ENCODE results near the gene YBX3. TPM values are rescaled to one million over a fixed set of nuclear protein-coding genes. Genes with fewer than 3 reads are reported as not detected.
"Not testable (repeated sequence)": the region's sequence is repeated elsewhere in the genome, so short reads cannot be mapped to it uniquely, and the experiment has no call there.

Gene YBX3
- polyA plus RNA-seq (ENCODE audit: insufficient read length in 3 of 3): 100 to 1,000 TPM; 216 to 263 (median 254) TPM
- long read RNA-seq, donor 1, transcript YBX3-205 (3 exons, 438 nt): minor isoform, 5 of 64 reads
- long read RNA-seq, donor 1, transcript YBX3-201 (10 exons, 1,796 nt): major isoform, 22 of 64 reads
- long read RNA-seq, donor 1, partial matches to known transcripts: 32 of 64 reads
- long read RNA-seq, donor 1, other reads (novel, unspliced or antisense): 0 of 64 reads
- long read RNA-seq, donor 2, transcript YBX3-202 (9 exons, 1,708 nt): minor isoform, 6 of 56 reads
- long read RNA-seq, donor 2, transcript YBX3-201 (10 exons, 1,796 nt): major isoform, 16 of 56 reads
- long read RNA-seq, donor 2, partial matches to known transcripts: 33 of 56 reads
- long read RNA-seq, donor 2, other reads (novel, unspliced or antisense): 0 of 56 reads
- long read RNA-seq, donor 3, transcript YBX3-201 (10 exons, 1,796 nt): major isoform, 29 of 97 reads
- long read RNA-seq, donor 3, transcript YBX3-202 (9 exons, 1,708 nt): minor isoform, 10 of 97 reads
- long read RNA-seq, donor 3, partial matches to known transcripts: 50 of 97 reads
- long read RNA-seq, donor 3, other reads (novel, unspliced or antisense): 0 of 97 reads
- long read RNA-seq, donor 4, transcript YBX3-202 (9 exons, 1,708 nt): minor isoform, 5 of 60 reads
- long read RNA-seq, donor 4, transcript YBX3-201 (10 exons, 1,796 nt): major isoform, 21 of 60 reads
- long read RNA-seq, donor 4, partial matches to known transcripts: 33 of 60 reads
- long read RNA-seq, donor 4, other reads (novel, unspliced or antisense): 0 of 60 reads
- long read RNA-seq, donor 5: 0 reads
- long read RNA-seq, donor 6, transcript YBX3-206 (4 exons, 840 nt): minor isoform, 6 of 77 reads
- long read RNA-seq, donor 6, transcript YBX3-201 (10 exons, 1,796 nt): major isoform, 24 of 77 reads
- long read RNA-seq, donor 6, partial matches to known transcripts: 39 of 77 reads
- long read RNA-seq, donor 6, other reads (novel, unspliced or antisense): 0 of 77 reads
- long read RNA-seq, donor 7, transcript YBX3-201 (10 exons, 1,796 nt): major isoform, 20 of 46 reads
- long read RNA-seq, donor 7, transcript YBX3-202 (9 exons, 1,708 nt): minor isoform, 6 of 46 reads
- long read RNA-seq, donor 7, partial matches to known transcripts: 15 of 46 reads
- long read RNA-seq, donor 7, other reads (novel, unspliced or antisense): 0 of 46 reads
- long read RNA-seq, donor 8, transcript YBX3-201 (10 exons, 1,796 nt): major isoform, 28 of 110 reads
- long read RNA-seq, donor 8, transcript YBX3-202 (9 exons, 1,708 nt): minor isoform, 9 of 110 reads
- long read RNA-seq, donor 8, partial matches to known transcripts: 66 of 110 reads
- long read RNA-seq, donor 8, other reads (novel, unspliced or antisense): 0 of 110 reads
- long read RNA-seq, donor 9, transcript YBX3-201 (10 exons, 1,796 nt): major isoform, 23 of 61 reads
- long read RNA-seq, donor 9, transcript YBX3-202 (9 exons, 1,708 nt): minor isoform, 6 of 61 reads
- long read RNA-seq, donor 9, partial matches to known transcripts: 30 of 61 reads
- long read RNA-seq, donor 9, other reads (novel, unspliced or antisense): 0 of 61 reads
- long read RNA-seq, donor 10, transcript YBX3-201 (10 exons, 1,796 nt): major isoform, 15 of 41 reads
- long read RNA-seq, donor 10, partial matches to known transcripts: 17 of 41 reads
- long read RNA-seq, donor 10, other reads (novel, unspliced or antisense): 0 of 41 reads
- long read RNA-seq, donor 11, transcript YBX3-201 (10 exons, 1,796 nt): major isoform, 26 of 49 reads
- long read RNA-seq, donor 11, transcript YBX3-202 (9 exons, 1,708 nt): minor isoform, 6 of 49 reads
- long read RNA-seq, donor 11, partial matches to known transcripts: 16 of 49 reads
- long read RNA-seq, donor 11, other reads (novel, unspliced or antisense): 0 of 49 reads
- long read RNA-seq, donor 12, transcript YBX3-201 (10 exons, 1,796 nt): major isoform, 9 of 20 reads
- long read RNA-seq, donor 12, partial matches to known transcripts: 11 of 20 reads
- long read RNA-seq, donor 12, other reads (novel, unspliced or antisense): 0 of 20 reads
- long read RNA-seq, donor 13: 0 reads
- long read RNA-seq, donor 14, transcript YBX3-201 (10 exons, 1,796 nt): major isoform, 14 of 39 reads
- long read RNA-seq, donor 14, transcript YBX3-202 (9 exons, 1,708 nt): minor isoform, 9 of 39 reads
- long read RNA-seq, donor 14, partial matches to known transcripts: 15 of 39 reads
- long read RNA-seq, donor 14, other reads (novel, unspliced or antisense): 0 of 39 reads
- long read RNA-seq, donor 15, transcript YBX3-202 (9 exons, 1,708 nt): minor isoform, 7 of 33 reads
- long read RNA-seq, donor 15, transcript YBX3-201 (10 exons, 1,796 nt): major isoform, 9 of 33 reads
- long read RNA-seq, donor 15, partial matches to known transcripts: 15 of 33 reads
- long read RNA-seq, donor 15, other reads (novel, unspliced or antisense): 0 of 33 reads
- long read RNA-seq, donor 16, transcript YBX3-201 (10 exons, 1,796 nt): major isoform, 85 of 240 reads
- long read RNA-seq, donor 16, transcript YBX3-202 (9 exons, 1,708 nt): minor isoform, 26 of 240 reads
- long read RNA-seq, donor 16, partial matches to known transcripts: 115 of 240 reads
- long read RNA-seq, donor 16, other reads (novel, unspliced or antisense): 6 of 240 reads

- DNase-seq (ENCODE audit: extremely low read depth in 1 of 11, low read depth in 9 of 11, low spot score in 4 of 11): peak in 7 of 11 donors; percentile 65 to 86 (median 73)
Measured at GRCh38 chr12:10722905-10723746, at the start of gene YBX3. TSS of gene YBX3 (minus strand) at chr12:10723323. CDS start at chr12:10723111, 212 bp downstream.

DNA sequence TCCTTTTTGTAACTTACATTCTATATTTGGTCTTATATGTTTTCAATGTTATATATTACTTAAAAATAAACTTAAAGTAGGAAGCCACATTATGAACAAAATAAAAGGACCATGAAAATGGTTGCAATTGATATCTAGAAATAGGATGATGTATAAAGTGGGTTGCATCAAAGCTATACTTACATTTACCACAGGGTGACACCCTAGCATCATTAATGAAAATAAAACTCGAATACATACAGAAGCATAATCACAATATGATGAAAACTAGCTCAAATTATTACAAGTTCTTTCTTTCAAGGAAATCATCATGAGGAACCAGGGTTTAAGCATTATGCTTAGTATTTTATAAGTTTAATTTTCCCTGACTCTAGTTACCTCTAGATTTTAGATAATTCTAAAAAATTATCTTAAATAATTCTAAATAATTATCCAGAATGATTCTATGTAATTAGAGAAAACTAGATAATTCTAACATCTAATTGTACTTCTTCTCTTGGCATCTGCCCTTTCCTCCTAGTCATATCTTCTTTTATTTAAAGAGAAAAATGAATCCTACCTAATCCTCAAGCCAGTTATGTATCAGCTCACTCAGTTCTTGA, 48.1 kb upstream of the YBX3 start:
- DNase-seq (ENCODE audit: extremely low read depth in 1 of 11, low read depth in 9 of 11, low spot score in 4 of 11): peak in 1 of 11 donors; percentile 3

DNA sequence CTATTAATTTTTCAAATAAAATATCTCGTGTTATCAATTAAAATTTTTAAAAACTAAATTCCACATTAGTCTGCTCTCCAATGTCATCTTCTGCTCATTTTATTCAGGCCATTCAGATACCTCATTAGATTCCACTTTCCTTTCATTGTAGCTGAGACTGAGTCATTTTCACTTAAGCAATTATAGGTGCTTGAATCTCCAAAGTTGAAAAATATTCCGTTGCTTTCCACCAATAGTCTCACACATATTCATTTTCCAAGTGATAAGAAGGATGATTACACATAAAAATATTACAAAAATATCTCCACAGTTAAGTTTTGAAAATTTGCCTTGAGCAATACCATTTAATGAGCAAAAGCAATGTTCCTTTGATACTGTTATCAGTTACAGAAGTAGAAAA, 36.5 kb upstream of the YBX3 start:
- DNase-seq (ENCODE audit: extremely low read depth in 1 of 11, low read depth in 9 of 11, low spot score in 4 of 11): no peak

DNA sequence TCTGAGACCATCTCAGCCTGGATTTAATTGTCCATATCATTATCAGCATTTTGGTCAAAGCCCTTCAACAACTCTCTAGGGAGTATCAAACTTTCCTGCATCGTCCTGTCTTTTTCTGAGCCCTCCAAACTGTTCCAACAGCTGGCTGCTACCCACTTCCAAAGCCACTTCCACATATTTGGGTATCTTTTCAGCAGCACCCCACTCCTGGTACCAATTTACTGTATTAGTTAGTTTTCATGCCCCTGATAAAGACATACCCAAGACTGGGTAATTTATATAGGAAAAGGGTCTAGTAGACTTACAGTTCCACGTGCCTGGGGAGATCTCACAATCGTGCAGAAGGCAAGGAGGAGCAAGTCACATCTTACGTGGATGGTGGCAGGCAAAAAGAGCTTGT, 33.1 kb upstream of the YBX3 start:
- DNase-seq (ENCODE audit: extremely low read depth in 1 of 11, low read depth in 9 of 11, low spot score in 4 of 11): no peak

DNA sequence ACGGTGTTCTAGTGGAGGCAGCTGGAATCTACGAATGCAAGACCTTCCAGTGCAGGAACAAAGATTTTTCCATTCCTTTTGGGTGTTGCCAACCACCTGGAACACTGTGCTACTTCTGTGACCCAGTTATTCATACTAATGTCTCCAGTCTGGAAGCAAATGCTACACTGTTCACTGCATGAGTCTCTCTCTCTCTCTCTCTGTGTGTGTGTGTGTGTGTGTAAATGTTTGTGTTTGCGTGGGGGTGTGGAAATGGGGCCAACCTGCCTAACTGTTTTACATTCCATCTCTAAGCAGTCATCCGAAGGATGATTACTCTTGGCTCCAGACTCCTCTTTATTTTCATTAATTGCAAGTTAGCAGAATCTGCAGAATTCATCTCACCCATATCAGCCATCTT, 29.9 kb upstream of the YBX3 start:
- DNase-seq (ENCODE audit: extremely low read depth in 1 of 11, low read depth in 9 of 11, low spot score in 4 of 11): peak in 3 of 11 donors; percentile 4 to 39 (median 19)

DNA sequence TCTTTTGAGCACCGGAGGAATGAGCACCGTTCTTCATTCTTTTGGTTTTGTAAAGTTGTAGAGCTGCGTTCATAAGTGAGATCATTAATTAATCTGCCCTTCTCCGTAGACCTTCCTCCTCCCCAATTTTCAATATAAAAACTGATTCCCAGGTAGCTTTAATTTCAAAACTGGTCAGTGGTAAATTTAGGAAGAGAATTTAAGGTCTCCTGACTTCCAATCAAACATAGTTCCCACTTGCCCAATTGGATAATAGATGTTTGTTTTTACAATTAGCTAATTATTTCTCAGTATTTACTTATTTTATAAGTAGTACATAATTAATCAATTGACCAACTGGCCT, 27.2 kb upstream of the YBX3 start:
- DNase-seq (ENCODE audit: extremely low read depth in 1 of 11, low read depth in 9 of 11, low spot score in 4 of 11): no peak

- peak; percentile 64 to 90 (median 83) for DNase-seq (ENCODE audit: extremely low read depth in 1 of 11, low read depth in 9 of 11, low spot score in 4 of 11)
Measured at GRCh38 chr12:10749700-10750384, 26.7 kb upstream of the YBX3 start.

DNA sequence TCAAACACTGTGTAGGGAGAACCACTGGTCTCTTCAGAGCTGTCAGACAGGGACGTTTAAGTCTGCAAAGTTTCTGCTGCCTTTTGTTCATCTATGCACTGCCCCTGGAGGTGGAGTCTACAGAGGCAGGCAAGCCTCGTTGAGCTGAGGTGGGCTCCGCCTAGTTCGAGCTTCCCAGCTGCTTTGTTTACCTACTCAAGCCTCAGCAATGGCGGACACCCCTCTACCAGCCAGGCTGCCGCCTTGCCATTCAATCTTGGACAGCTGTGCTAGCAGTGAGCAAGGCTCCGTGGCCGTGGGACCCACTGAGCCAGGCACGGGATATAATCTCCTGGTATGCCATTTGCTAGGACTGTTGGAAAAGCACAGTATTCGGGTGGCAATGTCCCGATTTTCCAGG, 24.6 kb upstream of the YBX3 start:
- no peak for DNase-seq (ENCODE audit: extremely low read depth in 1 of 11, low read depth in 9 of 11, low spot score in 4 of 11)

GRCh38 chr12:10743420-10743819, 20.3 kb upstream of the YBX3 start:
- DNase-seq (ENCODE audit: extremely low read depth in 1 of 11, low read depth in 9 of 11, low spot score in 4 of 11): not testable (repeated sequence)

- DNase-seq (ENCODE audit: extremely low read depth in 1 of 11, low read depth in 9 of 11, low spot score in 4 of 11): no peak
Measured at GRCh38 chr12:10741845-10742244, 18.7 kb upstream of the YBX3 start.

DNA sequence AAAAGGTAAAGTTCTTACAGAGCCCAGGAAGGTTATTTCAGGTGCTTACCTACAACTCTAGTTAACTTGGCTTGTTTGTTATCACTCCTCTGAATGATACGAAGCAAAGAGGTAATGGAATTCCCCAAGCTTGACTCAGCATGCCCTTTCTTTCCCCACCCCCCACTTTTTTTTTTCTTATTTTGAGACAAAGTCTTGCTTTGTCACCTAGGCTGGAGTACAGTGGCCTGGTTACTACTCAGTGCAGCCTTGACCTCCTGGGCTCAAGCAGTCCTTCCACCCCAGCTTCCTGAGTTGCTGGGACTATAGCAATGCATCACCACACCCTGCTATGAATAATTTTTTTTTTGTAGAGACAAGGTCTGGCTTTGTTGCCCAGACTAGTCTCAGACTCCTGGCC, 17.1 kb upstream of the YBX3 start:
- DNase-seq (ENCODE audit: extremely low read depth in 1 of 11, low read depth in 9 of 11, low spot score in 4 of 11): no peak

GRCh38 chr12:10739157-10740118, 16.3 kb upstream of the YBX3 start:
- DNase-seq (ENCODE audit: extremely low read depth in 1 of 11, low read depth in 9 of 11, low spot score in 4 of 11): no peak

DNA sequence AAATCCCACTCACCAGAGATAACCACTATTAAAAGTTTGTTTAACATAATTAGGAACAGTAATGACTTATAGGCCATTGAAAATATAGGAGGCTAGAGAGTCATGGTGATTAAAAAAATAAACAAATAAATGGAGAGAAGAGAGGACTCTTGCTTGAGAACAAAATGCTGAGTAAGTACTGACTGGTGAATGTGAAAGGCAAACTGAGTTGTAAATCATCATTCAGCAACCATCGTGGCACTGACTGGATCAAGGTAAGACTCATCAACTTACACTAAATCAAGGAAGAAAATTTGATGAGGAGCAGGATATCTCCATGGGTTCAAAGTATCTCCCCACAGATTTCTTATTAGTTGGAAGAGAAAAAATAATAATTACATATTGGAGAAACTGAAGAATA, 14.1 kb upstream of the YBX3 start:
- DNase-seq (ENCODE audit: extremely low read depth in 1 of 11, low read depth in 9 of 11, low spot score in 4 of 11): no peak

- no peak for DNase-seq (ENCODE audit: extremely low read depth in 1 of 11, low read depth in 9 of 11, low spot score in 4 of 11)
Measured at GRCh38 chr12:10736463-10736862, 13.3 kb upstream of the YBX3 start.
